ENCODE data around the gene S100A10. TPM values are rescaled to one million over a fixed set of nuclear protein-coding genes. Genes with fewer than 3 reads are reported as not detected.

S100A10 gene, protein sequence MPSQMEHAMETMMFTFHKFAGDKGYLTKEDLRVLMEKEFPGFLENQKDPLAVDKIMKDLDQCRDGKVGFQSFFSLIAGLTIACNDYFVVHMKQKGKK
- 100 to 1,000 TPM in 2 of 5 donors, 10 to 100 TPM in 2, 1 to 10 TPM in 1; 6.4 to 308 (median 53.9) TPM for total RNA-seq
- polyA plus RNA-seq: 100 to 1,000 TPM; 220 to 830 (median 399) TPM
- long read RNA-seq, donor 1, transcript S100A10-202 (3 exons, 1,202 nt): major isoform, 166 of 265 reads
- long read RNA-seq, donor 1, partial matches to known transcripts: 99 of 265 reads
- long read RNA-seq, donor 1, other reads (novel, unspliced or antisense): 0 of 265 reads
- long read RNA-seq, donor 2, transcript S100A10-202 (3 exons, 1,202 nt): major isoform, 191 of 318 reads
- long read RNA-seq, donor 2, partial matches to known transcripts: 126 of 318 reads
- long read RNA-seq, donor 2, other reads (novel, unspliced or antisense): 0 of 318 reads
- long read RNA-seq, donor 3, transcript S100A10-202 (3 exons, 1,202 nt): major isoform, 79 of 151 reads
- long read RNA-seq, donor 3, partial matches to known transcripts: 72 of 151 reads
- long read RNA-seq, donor 3, other reads (novel, unspliced or antisense): 0 of 151 reads
- long read RNA-seq, donor 4, transcript S100A10-202 (3 exons, 1,202 nt): major isoform, 40 of 67 reads
- long read RNA-seq, donor 4, partial matches to known transcripts: 27 of 67 reads
- long read RNA-seq, donor 4, other reads (novel, unspliced or antisense): 0 of 67 reads
- long read RNA-seq, donor 5, transcript S100A10-202 (3 exons, 1,202 nt): major isoform, 180 of 239 reads
- long read RNA-seq, donor 5, partial matches to known transcripts: 53 of 239 reads
- long read RNA-seq, donor 5, other reads (novel, unspliced or antisense): 6 of 239 reads
- long read RNA-seq, donor 6: 0 reads
- long read RNA-seq, donor 7, transcript S100A10-202 (3 exons, 1,202 nt): major isoform, 451 of 697 reads
- long read RNA-seq, donor 7, partial matches to known transcripts: 234 of 697 reads
- long read RNA-seq, donor 7, other reads (novel, unspliced or antisense): 12 of 697 reads
- long read RNA-seq, donor 8, transcript S100A10-202 (3 exons, 1,202 nt): major isoform, 154 of 250 reads
- long read RNA-seq, donor 8, partial matches to known transcripts: 96 of 250 reads
- long read RNA-seq, donor 8, other reads (novel, unspliced or antisense): 0 of 250 reads
- long read RNA-seq, donor 9, transcript S100A10-202 (3 exons, 1,202 nt): major isoform, 174 of 295 reads
- long read RNA-seq, donor 9, partial matches to known transcripts: 121 of 295 reads
- long read RNA-seq, donor 9, other reads (novel, unspliced or antisense): 0 of 295 reads
- long read RNA-seq, donor 10, transcript S100A10-202 (3 exons, 1,202 nt): major isoform, 224 of 322 reads
- long read RNA-seq, donor 10, partial matches to known transcripts: 93 of 322 reads
- long read RNA-seq, donor 10, other reads (novel, unspliced or antisense): 5 of 322 reads

DNA sequence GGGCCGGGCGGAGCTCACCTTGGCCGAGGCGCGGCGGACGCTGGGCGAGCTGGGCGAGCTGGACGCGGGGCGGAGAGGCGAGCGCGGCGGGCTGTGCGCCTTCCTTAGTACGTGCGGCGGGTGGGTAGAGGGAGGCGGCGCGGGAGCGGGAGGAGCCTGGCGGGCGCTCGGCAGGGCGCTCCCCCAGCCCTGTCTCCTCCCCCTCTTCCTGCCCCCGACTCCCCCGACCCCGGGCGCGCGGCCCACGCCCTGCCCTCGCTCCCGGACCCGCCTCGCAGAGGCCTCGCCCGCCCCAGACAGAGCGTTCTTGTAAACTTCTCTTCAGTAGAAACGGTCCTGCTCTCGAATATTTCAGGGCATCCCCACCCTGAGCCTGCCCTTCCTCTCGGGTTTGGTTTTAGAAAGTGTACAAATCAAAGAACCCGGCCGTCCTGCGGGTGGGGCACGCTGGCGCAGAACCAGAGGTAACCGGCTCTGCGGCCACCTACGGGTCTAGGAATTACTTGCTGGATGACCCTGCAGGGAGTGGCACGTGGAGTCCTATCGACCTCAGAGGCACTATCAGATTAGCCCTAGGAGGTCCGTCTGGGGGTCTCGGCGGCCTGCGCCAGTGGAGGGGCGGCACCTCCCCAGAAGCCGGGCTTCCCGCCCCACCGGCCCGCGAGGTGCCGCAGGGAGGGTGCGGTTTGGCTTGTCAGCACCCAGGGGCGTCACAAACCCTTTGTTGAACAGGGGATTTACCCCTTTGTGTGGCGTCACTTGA lies at the start of gene S100A10:
Gene S100A10 (minus strand): TSS at position 126 of the 763 bp plus-strand sequence. CDS start 7,629 bp downstream, outside the sequence.
- TF ChIP-seq EP300 (IDR thresholded peaks at IDR 0.05) (no peak), POLR2AphosphoS5 (IDR thresholded peaks at IDR 0.05) (peak; percentile 30 to 93 (median 88)), POLR2A (IDR thresholded peaks at IDR 0.05) (peak in 1 of 4 donors; percentile 15)
- TF ChIP-seq, protein P1, sequence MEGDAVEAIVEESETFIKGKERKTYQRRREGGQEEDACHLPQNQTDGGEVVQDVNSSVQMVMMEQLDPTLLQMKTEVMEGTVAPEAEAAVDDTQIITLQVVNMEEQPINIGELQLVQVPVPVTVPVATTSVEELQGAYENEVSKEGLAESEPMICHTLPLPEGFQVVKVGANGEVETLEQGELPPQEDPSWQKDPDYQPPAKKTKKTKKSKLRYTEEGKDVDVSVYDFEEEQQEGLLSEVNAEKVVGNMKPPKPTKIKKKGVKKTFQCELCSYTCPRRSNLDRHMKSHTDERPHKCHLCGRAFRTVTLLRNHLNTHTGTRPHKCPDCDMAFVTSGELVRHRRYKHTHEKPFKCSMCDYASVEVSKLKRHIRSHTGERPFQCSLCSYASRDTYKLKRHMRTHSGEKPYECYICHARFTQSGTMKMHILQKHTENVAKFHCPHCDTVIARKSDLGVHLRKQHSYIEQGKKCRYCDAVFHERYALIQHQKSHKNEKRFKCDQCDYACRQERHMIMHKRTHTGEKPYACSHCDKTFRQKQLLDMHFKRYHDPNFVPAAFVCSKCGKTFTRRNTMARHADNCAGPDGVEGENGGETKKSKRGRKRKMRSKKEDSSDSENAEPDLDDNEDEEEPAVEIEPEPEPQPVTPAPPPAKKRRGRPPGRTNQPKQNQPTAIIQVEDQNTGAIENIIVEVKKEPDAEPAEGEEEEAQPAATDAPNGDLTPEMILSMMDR (IDR thresholded peaks at IDR 0.05): peak in 1 of 7 experiments; percentile 7
- Histone ChIP-seq H3K9me3 (no peaks in the 10 kb centered on the region), H3K27me3 (peaks cover 0 to 9% (median 0%) of the 10 kb centered on the region in 3 donors), H3K27ac (peak within 1 kb of the TSS; percentile 84 to 98 (median 94)), H3K4me3 (peak within 1 kb of the TSS; percentile 66 to 90 (median 80)), H3K4me1 (peaks cover 50 to 61% (median 55%) of the 10 kb centered on the region in 4 donors), H3K36me3 (no peaks in the 10 kb centered on the region)
- WGBS, 5 donors: 1 to 6% (median 2%) methylated on average over 25 to 69 of the region's 69 CpGs
- intact Hi-C loops (cut with DNase I; ENCODE audit: low total_unique reads): no loop called here
- peak; percentile 79 to 95 for DNase-seq

DNA sequence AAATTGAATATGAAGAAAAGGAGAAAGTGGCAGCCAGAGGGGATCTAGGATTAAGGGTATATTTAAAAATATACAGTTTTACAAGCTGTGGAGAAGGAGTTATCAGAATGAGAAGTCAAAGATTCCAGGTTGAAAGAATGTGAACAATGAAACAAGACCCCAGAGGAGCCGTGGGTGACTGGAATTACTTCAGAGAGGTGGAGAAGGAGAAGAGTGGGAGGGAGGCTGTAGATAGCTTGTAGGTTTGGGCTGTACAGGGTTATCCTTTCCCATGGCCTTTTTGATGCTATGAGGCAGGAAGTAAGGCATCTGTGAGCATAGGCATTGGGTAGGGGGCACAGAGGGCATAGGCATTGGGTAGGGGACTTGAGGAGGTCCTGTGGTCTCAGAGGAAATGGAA lies 48.4 kb upstream of the S100A10 start:
- WGBS, 5 donors: 60 to 80% (median 71%) methylated on average over 1 of the region's 1 CpG
- no peak for DNase-seq
- Histone ChIP-seq H3K9me3 (no peaks in the 10 kb centered on the region), H3K4me1 (peaks cover 9 to 35% (median 16%) of the 10 kb centered on the region in 4 donors), H3K4me3 (no peak overlapping the region), H3K27ac (no peak overlapping the region), H3K36me3 (no peaks in the 10 kb centered on the region), H3K27me3 (no peaks in the 10 kb centered on the region)
- intact Hi-C loops (cut with DNase I; ENCODE audit: low total_unique reads): no loop called here
- TF ChIP-seq EP300 (IDR thresholded peaks at IDR 0.05): no peak
- TF ChIP-seq, protein P1 (IDR thresholded peaks at IDR 0.05): no peak
- no peak for TF ChIP-seq POLR2AphosphoS5 (IDR thresholded peaks at IDR 0.05)
- TF ChIP-seq POLR2A (IDR thresholded peaks at IDR 0.05): no peak

DNA sequence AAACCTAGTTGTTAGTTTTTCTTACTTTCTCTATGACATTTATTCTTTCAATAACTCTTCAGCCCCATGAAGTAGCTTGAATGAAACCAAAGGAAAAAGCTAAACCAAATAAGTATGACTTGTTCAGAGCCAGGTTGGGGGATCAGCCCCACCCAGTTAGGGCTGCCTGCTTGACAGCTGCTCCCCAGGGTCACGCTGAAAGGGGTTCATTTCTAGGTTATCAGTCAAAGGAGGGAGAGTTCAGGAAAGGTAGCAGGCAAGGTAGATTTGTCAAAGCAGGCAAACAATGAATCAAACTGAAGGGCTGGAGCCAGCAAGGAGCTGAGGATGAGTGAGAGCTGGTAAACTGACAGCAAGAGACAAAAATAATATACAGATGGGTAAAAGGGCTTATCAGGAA lies 46.2 kb upstream of the S100A10 start:
- TF ChIP-seq EP300 (IDR thresholded peaks at IDR 0.05) (no peak), POLR2A (IDR thresholded peaks at IDR 0.05) (no peak), POLR2AphosphoS5 (IDR thresholded peaks at IDR 0.05) (peak in 1 of 3 donors; percentile 36)
- TF ChIP-seq, protein P1 (IDR thresholded peaks at IDR 0.05): no peak
- intact Hi-C loops (cut with DNase I; ENCODE audit: low total_unique reads): no loop called here
- DNase-seq: peak in 1 of 2 donors; percentile 67
- Histone ChIP-seq H3K27me3 (no peaks in the 10 kb centered on the region), H3K4me1 (peaks cover 14 to 36% (median 22%) of the 10 kb centered on the region in 4 donors), H3K27ac (peak overlapping the region in 3 of 5 donors; percentile 36 to 99 (median 96)), H3K9me3 (no peaks in the 10 kb centered on the region), H3K4me3 (no peak overlapping the region), H3K36me3 (no peaks in the 10 kb centered on the region)
- WGBS, 5 donors: 26 to 41% (median 32%) methylated on average over 1 of the region's 1 CpG
